Measurements from ENCODE around the gene ETFA.
A peak's percentile ranks its signal among the peaks of the same experiment; 100 is the strongest.

ETFA gene

GRCh38 chr15:76330080-76330680 lies 18.9 kb upstream of the ETFA start:
- H3K4me3 ChIP-seq (ENCODE audit: low read depth, low read length) = no peak overlapping the region
- peak; percentile 72 for TF ChIP-seq CTCF (IDR thresholded peaks at IDR 0.05; ENCODE audit: low read depth, low read length)
- TF ChIP-seq POLR2A (IDR thresholded peaks at IDR 0.05; ENCODE audit: extremely low read depth, insufficient read length) = no peak
- DNase-seq (ENCODE audit: low read depth) = peak; percentile 59

- no peak for DNase-seq (ENCODE audit: low read depth)
- TF ChIP-seq POLR2A (IDR thresholded peaks at IDR 0.05; ENCODE audit: extremely low read depth, insufficient read length) (no peak), CTCF (IDR thresholded peaks at IDR 0.05; ENCODE audit: low read depth, low read length) (no peak), MYC (IDR thresholded peaks at IDR 0.05; ENCODE audit: low read depth, low read length) (no peak), MAX (IDR thresholded peaks at IDR 0.05; ENCODE audit: low read depth, low read length) (no peak)
- H3K4me3 ChIP-seq (ENCODE audit: low read depth, low read length) = no peak overlapping the region
Measured at GRCh38 chr15:76328958-76329357, 17.7 kb upstream of the ETFA start.

- no peak overlapping the region for H3K4me3 ChIP-seq (ENCODE audit: low read depth, low read length)
- no peak for DNase-seq (ENCODE audit: low read depth)
Measured at GRCh38 chr15:76328106-76328696, 16.9 kb upstream of the ETFA start.

GRCh38 chr15:76327191-76328105 lies 16.2 kb upstream of the ETFA start:
- H3K4me3 ChIP-seq (ENCODE audit: low read depth, low read length) = no peak overlapping the region
- no peak for DNase-seq (ENCODE audit: low read depth)
- TF ChIP-seq POLR2A (IDR thresholded peaks at IDR 0.05; ENCODE audit: extremely low read depth, insufficient read length) = no peak
- no peak for TF ChIP-seq CTCF (IDR thresholded peaks at IDR 0.05; ENCODE audit: low read depth, low read length)
- TF ChIP-seq MAX (IDR thresholded peaks at IDR 0.05; ENCODE audit: low read depth, low read length) = no peak
- no peak for TF ChIP-seq MYC (IDR thresholded peaks at IDR 0.05; ENCODE audit: low read depth, low read length)

More at GRCh38 chr15:76328106-76328696, 16.9 kb upstream of the ETFA start:
- TF ChIP-seq POLR2A (IDR thresholded peaks at IDR 0.05; ENCODE audit: extremely low read depth, insufficient read length) (no peak), MYC (IDR thresholded peaks at IDR 0.05; ENCODE audit: low read depth, low read length) (no peak), CTCF (IDR thresholded peaks at IDR 0.05; ENCODE audit: low read depth, low read length) (no peak), MAX (IDR thresholded peaks at IDR 0.05; ENCODE audit: low read depth, low read length) (no peak)

- TF ChIP-seq MYC (IDR thresholded peaks at IDR 0.05; ENCODE audit: low read depth, low read length) (no peak), MAX (IDR thresholded peaks at IDR 0.05; ENCODE audit: low read depth, low read length) (no peak), CTCF (IDR thresholded peaks at IDR 0.05; ENCODE audit: low read depth, low read length) (no peak), POLR2A (IDR thresholded peaks at IDR 0.05; ENCODE audit: extremely low read depth, insufficient read length) (no peak)
- H3K4me3 ChIP-seq (ENCODE audit: low read depth, low read length) = no peak overlapping the region
- no peak for DNase-seq (ENCODE audit: low read depth)
Measured at GRCh38 chr15:76325704-76326103, 14.4 kb upstream of the ETFA start.
